NCI-H1694 (cell line): ENCODE data around the gene FZD8.
"Not testable (repeated sequence)": the region's sequence is repeated elsewhere in the genome, so short reads cannot be mapped to it uniquely, and the experiment has no call there.

ENCODE experiments used
- DNase-seq: peaks from one replicate; lab custom pipeline; 2025; lab: John Stamatoyannopoulos, UW

The FZD8 gene

DNA sequence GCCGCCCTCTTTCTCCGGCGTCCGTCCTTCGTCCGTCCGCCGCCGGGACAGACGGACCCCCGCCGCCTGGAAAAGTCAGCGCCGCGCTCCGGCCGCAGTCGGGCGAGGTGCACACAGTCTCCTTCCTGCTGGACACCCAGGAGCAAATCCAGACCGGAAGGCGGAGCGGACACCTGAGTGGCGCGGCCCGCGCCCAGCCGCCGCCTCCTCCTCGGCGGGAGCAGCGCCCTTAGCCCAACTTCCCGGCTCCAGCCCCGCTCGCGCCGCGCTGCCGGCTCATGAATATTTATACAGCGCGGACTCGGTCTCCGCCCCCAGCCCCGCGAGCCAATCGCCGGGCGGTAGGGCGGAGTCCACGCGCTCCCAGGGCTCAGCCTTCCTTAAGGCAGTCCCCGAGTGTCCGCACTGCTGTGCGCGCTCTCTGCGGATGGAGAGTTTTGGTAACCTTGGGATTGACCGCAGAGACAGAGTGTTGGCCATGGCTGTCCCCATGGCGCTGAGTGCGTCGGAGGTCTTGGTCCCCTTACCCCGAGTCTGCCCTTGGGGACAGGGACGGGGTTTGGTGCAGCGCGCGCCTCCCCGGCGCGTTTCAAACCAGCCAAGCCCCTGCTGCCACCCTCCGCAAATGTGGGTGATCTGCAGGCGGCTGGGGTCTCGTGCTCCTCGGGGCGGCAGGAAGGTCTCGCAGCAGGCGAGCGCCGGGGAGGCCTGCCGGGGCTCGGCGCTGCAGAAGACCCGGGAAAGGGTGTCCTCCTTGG, at the start of gene FZD8:
TSS of gene FZD8 (minus strand) at position 262 of the 758 bp plus-strand sequence. CDS start 867 bp downstream, outside the sequence.
- DNase-seq = peak; percentile 78

DNA sequence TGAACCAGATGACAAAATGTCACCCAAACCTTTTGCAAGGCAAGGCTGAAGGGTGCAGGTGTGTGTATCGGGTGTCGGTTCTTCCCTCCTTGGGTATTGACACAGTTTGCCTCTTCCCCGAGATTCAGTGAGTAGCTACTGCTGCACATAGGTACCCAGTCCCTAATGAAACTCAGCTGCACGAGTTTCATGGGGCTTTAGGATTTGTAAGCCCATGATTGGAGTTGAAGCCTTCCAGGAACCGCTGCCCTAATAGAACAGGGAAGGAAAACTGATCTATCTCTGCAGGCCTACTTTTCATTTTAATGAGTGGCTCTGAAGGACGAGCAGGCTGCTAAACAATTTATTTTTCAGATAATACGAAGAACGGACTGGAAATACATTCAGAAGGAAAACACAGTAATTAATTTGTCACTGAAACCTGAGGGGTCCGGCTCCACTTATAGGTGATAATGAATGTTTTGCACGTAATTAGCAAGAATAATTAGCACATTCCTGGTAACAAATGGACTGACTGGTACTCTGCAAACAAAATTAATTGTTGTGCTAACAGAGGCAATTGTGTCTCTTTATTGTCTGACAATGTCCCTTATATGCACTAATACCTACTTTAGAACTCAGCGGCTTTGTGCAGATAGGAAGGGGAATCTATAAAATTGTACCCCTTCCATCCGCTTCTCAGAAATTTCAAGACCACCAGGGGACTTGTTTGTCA, 49.6 kb upstream of the FZD8 start:
- no peak for DNase-seq

GRCh38 chr10:35690534-35690933, 48.4 kb upstream of the FZD8 start:
- no peak for DNase-seq

GRCh38 chr10:35685858-35686257, 43.8 kb upstream of the FZD8 start:
- DNase-seq = not testable (repeated sequence)

DNA sequence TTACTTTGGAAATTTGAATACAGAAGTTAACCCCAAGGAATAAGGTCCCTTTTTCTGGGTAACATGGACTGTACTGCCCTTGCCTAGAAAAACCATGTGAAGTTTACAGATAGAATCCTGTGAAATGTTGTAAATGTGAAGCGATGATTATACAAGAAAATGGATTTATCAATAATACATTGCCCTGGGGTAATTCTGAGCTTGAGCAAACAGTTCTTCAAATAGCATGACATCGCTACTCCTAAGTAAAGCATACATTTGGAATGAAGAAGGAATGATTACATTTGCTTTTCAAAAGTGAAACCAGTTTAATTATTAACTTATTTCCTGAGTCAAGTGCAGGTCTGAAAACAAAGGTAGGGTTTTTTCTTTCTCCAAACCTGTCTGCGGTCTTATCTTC, 43.3 kb upstream of the FZD8 start:
- no peak for DNase-seq

- DNase-seq = no peak
Measured at GRCh38 chr10:35684586-35684985, 42.5 kb upstream of the FZD8 start.

DNA sequence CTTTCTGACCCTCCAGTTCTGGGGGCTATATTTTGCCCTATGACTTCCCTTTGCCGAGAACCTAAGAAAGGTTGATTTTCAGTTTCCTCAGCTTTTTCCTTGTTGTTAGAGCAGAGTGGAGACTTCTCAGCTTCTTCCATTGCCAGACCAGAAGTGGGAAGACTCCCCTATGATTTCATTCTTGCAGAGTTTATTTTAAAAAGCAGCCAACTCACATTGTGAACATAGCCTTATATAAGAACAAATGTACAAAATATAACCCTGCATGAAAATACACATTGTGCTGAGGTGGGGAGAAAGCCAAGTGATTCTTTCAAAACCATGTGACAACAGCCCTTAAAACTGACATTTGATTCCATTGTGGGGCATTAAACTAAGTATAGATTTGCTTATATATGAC, 33.8 kb upstream of the FZD8 start:
- no peak for DNase-seq

GRCh38 chr10:35674843-35675242, 32.7 kb upstream of the FZD8 start:
- no peak for DNase-seq

GRCh38 chr10:35668865-35669650, 27.0 kb upstream of the FZD8 start:
- no peak for DNase-seq

- no peak for DNase-seq
Measured at GRCh38 chr10:35667971-35668370, 25.9 kb upstream of the FZD8 start.

- no peak for DNase-seq
Measured at GRCh38 chr10:35667270-35667889, 25.3 kb upstream of the FZD8 start.

- no peak for DNase-seq
Measured at GRCh38 chr10:35661236-35661635, 19.1 kb upstream of the FZD8 start.

GRCh38 chr10:35659456-35659855, 17.4 kb upstream of the FZD8 start:
- DNase-seq = no peak

- no peak for DNase-seq
Measured at GRCh38 chr10:35657621-35658020, 15.5 kb upstream of the FZD8 start.

- DNase-seq = no peak
Measured at GRCh38 chr10:35652824-35653223, 10.7 kb upstream of the FZD8 start.

- DNase-seq = no peak
Measured at GRCh38 chr10:35650894-35651293, 8.8 kb upstream of the FZD8 start.

DNA sequence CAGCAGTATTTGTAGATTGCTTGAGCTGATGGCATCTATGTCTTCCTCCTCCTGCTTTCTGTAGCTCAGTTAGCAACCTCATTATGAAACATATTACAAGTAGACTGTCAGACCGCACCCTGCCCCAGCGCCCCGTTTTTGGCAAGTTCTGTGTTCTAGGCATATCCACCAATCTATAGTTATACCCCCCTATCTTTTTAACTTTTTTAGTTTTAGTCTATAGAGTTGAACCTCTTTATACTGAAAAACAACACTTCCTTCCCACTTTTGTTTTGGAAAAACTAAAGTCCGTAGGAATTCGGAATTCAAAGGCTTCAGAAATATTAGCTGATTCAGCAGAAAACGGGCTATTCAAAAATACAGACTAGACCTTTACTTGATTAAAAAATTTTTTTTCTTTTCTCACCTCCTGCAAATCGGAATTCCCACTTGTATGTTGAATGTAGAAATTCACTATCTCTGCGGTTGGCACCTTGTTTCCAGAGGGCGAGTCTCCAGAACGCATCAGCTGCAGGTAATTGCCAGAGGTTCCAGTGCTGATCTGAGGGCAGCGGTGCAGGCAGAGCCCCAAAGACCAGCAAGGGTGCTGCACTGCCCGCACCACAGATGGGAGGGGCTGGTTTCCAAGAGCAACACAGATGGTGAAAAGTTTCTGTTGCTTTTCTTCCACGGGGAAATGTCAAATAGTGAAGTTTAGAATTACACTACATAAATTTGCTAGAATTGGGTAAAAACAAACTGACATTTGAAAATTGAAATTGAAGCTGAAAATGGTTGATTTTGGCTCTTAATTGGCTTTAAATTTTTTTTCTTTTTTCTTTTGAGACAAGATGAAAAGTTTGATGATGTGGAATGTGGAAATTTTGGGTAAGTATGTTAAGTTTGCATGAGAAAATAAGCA, 2.2 kb upstream of the FZD8 start:
- no peak for DNase-seq

GRCh38 chr10:35643151-35644049, 1.3 kb upstream of the FZD8 start:
- no peak for DNase-seq

DNA sequence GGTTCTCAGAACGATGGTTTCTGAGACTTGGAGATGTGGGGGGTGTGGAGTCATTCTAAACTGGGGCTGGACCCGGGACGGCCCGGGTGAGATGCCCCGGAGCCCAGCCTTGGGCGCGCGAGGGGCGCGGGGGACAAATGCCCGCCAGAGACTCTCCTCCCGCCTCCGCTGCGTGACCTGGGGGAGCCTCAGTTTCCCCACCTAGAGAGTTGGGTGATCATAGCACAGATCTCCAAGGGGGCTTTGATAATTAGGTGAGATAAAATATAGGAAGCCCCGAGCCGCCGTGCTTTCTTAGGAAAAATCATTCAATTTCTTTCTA, 658 bp upstream of the FZD8 start:
- DNase-seq = no peak

- no peak for DNase-seq
Measured at GRCh38 chr10:35641676-35642034, 441 bp downstream of the FZD8 start.
